ENCODE data around the gene TLR3. TPM values are rescaled to one million over a fixed set of nuclear protein-coding genes. Genes with fewer than 3 reads are reported as not detected.

TLR3 gene
- 0.26 to 0.54 TPM (median 0.37 TPM) in 5 replicates for total RNA-seq (2022; extraction: Qiagen RNA extraction; ENCODE audit: low read depth)

GRCh38 chr4:186068581-186069348 lies at the start of gene TLR3:
TLR3 (plus strand) TSS chr4:186069156; CDS start chr4:186076620, 7,464 bp downstream.

GRCh38 chr4:186104114-186104889 lies 35.3 kb downstream of the TLR3 start, which contains the start of gene FAM149A:
FAM149A (plus strand) TSS chr4:186104704.

Other genes with a start within 250 kb of the TLR3 start
- 1.1 to 2.0 TPM (median 1.8 TPM) in 5 replicates for gene FAM149A, start 35.5 kb downstream of the TLR3 start, total RNA-seq (2022; extraction: Qiagen RNA extraction; ENCODE audit: low read depth)
- 2.4 to 3.6 TPM (median 2.9 TPM) in 5 replicates for gene CYP4V2, start 122.4 kb downstream of the TLR3 start, total RNA-seq (2022; extraction: Qiagen RNA extraction; ENCODE audit: low read depth)
- 0.19 TPM in 1 of 5 replicates, not detected in the others for gene KLKB1, start 158.4 kb downstream of the TLR3 start, total RNA-seq (2022; extraction: Qiagen RNA extraction; ENCODE audit: low read depth)
- gene F11, start 197.0 kb downstream of the TLR3 start, total RNA-seq (2022; extraction: Qiagen RNA extraction; ENCODE audit: low read depth) = not detected in 5 replicates

Measured in A549 treated with CpdA at 1 μM for 4 hours (cell line).